Left ventricle myocardium inferior (tissue), 1 donor: ENCODE results near the gene TEX53. TPM values are rescaled to one million over a fixed set of nuclear protein-coding genes. Genes with fewer than 3 reads are reported as not detected.

Experiments used
- DNase-seq: peaks from one replicate; pipeline ENCODE4 v3.0.0-alpha.2; 2020
- H3K27ac ChIP-seq: fragments of 200-600 bp; replicated peaks from 2 replicates; pipeline ENCODE4 v1.8.0; 2021
- H3K27me3 ChIP-seq: fragments of 200-600 bp; 2 replicates; pipeline ENCODE4 v1.8.0; 2021; ENCODE audit warnings: low read depth
- H3K36me3 ChIP-seq: fragments of 200-600 bp; 2 replicates; pipeline ENCODE4 v1.8.0; 2021
- H3K4me1 ChIP-seq: fragments of 200-600 bp; 2 replicates; pipeline ENCODE4 v1.8.0; 2021
- H3K4me3 ChIP-seq: fragments of 200-600 bp; 2 replicates; pipeline ENCODE4 v1.8.0; 2021; ENCODE audit warnings: mild to moderate bottlenecking, moderate library complexity
- H3K9me3 ChIP-seq: fragments of 200-600 bp; replicated peaks from 2 replicates; pipeline ENCODE4 v1.8.0; 2021
- intact Hi-C: fragments of 100-400 bp; cut with micrococcal nuclease; formaldehyde crosslinking; loops from one replicate; pipeline ENCODE4 v1.11.0; 2022
- total RNA-seq: library from RNA; stranded (reverse); fragmentation: NEBNext Ultra II Directional; extraction: Animal tissue kit (Norgen Biotek cat#: 25700); gene quantifications from one replicate; pipeline ENCODE4 v1.2.1, GENCODE V29; 2021
- TF ChIP-seq, protein P1 (sequence below): fragments of 200-600 bp; IDR thresholded peaks from 2 replicates; pipeline ENCODE4 v1.8.0; 2021; ENCODE audit warnings: antibody characterized with exemption, mild to moderate bottlenecking, borderline replicate concordance
- donor health status: DM: no; HTN: yes; CAD: no; lungs with severe emphysema.

The TEX53 gene
- total RNA-seq, 1 donor from 2014 or later = not detected

DNA sequence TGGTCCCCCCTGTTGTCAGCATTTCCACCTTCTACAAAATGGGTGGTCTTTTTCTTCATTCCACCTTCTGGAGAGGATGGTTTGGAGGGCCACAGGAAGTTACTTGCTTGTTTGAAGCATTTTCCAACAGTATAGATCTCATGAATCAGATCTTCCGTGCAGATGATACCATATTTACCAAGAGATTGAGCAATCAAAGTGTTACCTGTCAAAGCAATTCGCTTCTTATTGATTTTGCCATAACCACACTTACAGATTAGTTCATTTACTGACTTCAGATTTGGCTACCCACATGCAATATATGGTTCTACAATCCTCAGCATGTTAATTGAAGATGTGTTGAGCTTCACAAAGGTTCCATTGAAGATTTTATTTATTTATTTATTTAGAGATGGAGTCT, 38.3 kb upstream of the TEX53 start:
- Histone ChIP-seq H3K27ac (no peak overlapping the region), H3K4me1 (no peaks in the 10 kb centered on the region), H3K27me3 (peaks cover 48% of the 10 kb centered on the region), H3K36me3 (no peaks in the 10 kb centered on the region), H3K4me3 (no peak overlapping the region), H3K9me3 (no peaks in the 10 kb centered on the region)
- DNase-seq = no peak
- TF ChIP-seq, protein P1, sequence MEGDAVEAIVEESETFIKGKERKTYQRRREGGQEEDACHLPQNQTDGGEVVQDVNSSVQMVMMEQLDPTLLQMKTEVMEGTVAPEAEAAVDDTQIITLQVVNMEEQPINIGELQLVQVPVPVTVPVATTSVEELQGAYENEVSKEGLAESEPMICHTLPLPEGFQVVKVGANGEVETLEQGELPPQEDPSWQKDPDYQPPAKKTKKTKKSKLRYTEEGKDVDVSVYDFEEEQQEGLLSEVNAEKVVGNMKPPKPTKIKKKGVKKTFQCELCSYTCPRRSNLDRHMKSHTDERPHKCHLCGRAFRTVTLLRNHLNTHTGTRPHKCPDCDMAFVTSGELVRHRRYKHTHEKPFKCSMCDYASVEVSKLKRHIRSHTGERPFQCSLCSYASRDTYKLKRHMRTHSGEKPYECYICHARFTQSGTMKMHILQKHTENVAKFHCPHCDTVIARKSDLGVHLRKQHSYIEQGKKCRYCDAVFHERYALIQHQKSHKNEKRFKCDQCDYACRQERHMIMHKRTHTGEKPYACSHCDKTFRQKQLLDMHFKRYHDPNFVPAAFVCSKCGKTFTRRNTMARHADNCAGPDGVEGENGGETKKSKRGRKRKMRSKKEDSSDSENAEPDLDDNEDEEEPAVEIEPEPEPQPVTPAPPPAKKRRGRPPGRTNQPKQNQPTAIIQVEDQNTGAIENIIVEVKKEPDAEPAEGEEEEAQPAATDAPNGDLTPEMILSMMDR = no peak
- intact Hi-C loops = no loop called here

DNA sequence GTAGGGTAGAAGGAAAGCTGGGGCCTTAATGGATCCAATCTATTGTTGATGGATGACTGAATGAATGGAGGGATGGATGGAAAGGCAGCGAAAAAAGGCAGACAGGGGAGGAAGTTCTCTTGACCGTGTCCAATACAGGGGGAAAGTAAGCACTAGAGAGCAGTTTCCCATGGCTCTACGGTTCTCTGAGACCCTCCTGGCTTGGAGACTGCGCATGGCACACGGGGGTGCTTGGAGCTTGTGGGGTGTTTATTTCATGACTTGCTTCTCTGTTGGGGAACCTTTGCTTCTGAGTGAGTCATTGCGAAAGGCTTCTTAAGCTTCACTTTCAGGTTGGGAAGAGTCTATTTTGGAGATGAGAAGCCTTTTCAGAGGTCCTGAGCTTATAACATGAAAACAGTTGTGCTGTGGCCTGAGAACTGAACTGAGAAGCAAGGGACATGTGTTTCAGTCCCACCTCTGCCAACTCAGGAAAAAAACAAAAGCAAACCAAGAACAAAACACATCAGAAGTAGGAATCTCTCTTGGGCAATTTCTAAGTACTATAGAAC, 37.2 kb upstream of the TEX53 start:
- no peak overlapping the region for H3K4me3 ChIP-seq
- H3K36me3 ChIP-seq = no peaks in the 10 kb centered on the region
- H3K4me1 ChIP-seq = no peaks in the 10 kb centered on the region
- DNase-seq = no peak
- H3K27ac ChIP-seq = no peak overlapping the region
- H3K27me3 ChIP-seq = peaks cover 55% of the 10 kb centered on the region
- TF ChIP-seq, protein P1 = no peak
- no peaks in the 10 kb centered on the region for H3K9me3 ChIP-seq
- intact Hi-C loops = no loop called here

DNA sequence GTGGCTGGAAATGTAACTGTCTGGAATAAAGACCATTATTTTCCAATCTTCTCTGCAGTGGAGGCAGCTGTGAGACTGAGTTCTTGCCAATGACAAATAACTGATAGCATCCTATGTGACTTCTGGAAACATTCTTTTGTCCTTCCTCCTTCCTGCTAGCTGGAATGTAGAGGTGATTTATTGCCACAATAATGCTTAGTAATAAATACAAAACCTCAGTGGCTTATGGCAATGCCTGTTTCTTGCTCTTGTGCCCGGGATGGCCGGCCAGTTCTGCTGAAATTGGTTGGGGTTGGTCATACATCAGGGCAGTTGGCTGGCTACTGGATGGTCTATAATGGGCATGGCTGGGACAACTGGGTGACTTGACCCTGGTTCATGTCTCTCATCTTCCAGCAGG, 36.5 kb upstream of the TEX53 start:
- Histone ChIP-seq H3K9me3 (no peaks in the 10 kb centered on the region), H3K27me3 (peaks cover 58% of the 10 kb centered on the region), H3K36me3 (no peaks in the 10 kb centered on the region), H3K27ac (no peak overlapping the region), H3K4me3 (no peak overlapping the region), H3K4me1 (no peaks in the 10 kb centered on the region)
- intact Hi-C loops = no loop called here
- DNase-seq = no peak
- TF ChIP-seq, protein P1 = no peak

DNA sequence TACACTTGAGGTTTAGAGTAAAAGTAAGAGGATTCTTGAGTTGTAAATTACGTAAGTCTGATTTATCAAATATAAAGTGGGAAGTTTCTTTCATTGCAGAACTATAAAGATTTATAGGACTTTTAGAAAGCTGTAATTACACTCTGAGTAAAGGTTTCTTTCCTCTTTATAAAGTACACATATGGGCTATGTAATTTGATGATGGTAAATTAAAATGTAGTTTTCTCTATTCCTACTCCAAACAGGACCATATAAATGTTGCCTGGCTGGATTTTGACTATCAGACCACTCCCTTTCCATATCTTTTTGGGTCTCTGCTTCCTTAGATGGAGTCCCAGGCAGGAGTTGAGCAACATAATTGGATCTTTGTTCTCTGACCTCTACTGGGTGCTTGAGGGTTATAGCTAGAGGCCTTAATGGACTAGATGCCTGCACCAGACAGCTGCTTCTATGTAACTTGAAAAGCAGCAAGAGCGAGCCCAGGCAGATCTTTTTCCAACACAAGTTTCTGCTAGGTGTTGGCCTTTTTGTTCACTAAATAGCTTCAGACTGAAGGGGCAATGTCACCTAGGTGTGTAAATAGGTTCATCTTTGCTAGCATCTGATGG, 35.7 kb upstream of the TEX53 start:
- DNase-seq = no peak
- Histone ChIP-seq H3K27me3 (peaks cover 66% of the 10 kb centered on the region), H3K36me3 (no peaks in the 10 kb centered on the region), H3K4me1 (no peaks in the 10 kb centered on the region), H3K27ac (no peak overlapping the region), H3K9me3 (no peaks in the 10 kb centered on the region), H3K4me3 (no peak overlapping the region)
- TF ChIP-seq, protein P1 = no peak
- intact Hi-C loops = no loop called here

DNA sequence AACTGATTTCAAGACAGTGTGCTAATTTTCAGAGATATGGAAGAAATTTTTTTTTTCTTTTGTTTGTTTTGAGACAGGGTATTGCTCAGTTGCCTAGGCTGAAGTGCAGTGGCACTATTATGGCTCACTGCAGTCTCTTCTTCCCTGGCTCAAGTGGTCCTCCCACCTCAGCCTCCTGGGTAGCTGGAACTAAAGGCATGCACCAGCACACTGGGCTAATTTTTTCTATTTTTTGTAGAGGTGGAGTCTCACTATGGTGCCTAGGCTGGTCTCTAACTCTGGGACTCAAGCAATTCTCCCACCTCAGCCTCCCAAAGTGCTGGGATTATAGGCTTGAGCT, 34.3 kb upstream of the TEX53 start:
- no peak for DNase-seq

More for the DNA sequence above, 34.3 kb upstream of the TEX53 start:
- no peak overlapping the region for H3K4me3 ChIP-seq
- H3K9me3 ChIP-seq = no peaks in the 10 kb centered on the region
- no peaks in the 10 kb centered on the region for H3K4me1 ChIP-seq
- TF ChIP-seq, protein P1 = no peak
- intact Hi-C loops = no loop called here
- H3K27ac ChIP-seq = no peak overlapping the region
- peaks cover 75% of the 10 kb centered on the region for H3K27me3 ChIP-seq
- no peaks in the 10 kb centered on the region for H3K36me3 ChIP-seq
